AG08395 (cell line): ENCODE results near the gene DBNDD1.
"Not testable (repeated sequence)": the region's sequence is repeated elsewhere in the genome, so short reads cannot be mapped to it uniquely, and the experiment has no call there.

Experiments
- DNase-seq: peaks from one replicate; pipeline ENCODE4 v3.0.0; 2012; ENCODE audit warnings: mixed read lengths, low spot score

DBNDD1 gene

GRCh38 chr16:90018652-90019542, at the start of gene DBNDD1:
TSS of gene DBNDD1 (minus strand) at chr16:90019456. CDS start at chr16:90019341, 115 bp downstream.
- DNase-seq: no peak

GRCh38 chr16:90061437-90061836, 42.2 kb upstream of the DBNDD1 start:
- no peak for DNase-seq

GRCh38 chr16:90057738-90058173, 38.5 kb upstream of the DBNDD1 start:
- DNase-seq: peak; percentile 21

- DNase-seq: not testable (repeated sequence)
These were observed 37.3 kb upstream of the DBNDD1 start for GRCh38 chr16:90056521-90056920.

GRCh38 chr16:90055371-90055770, 36.1 kb upstream of the DBNDD1 start:
- DNase-seq: no peak

GRCh38 chr16:90054554-90054953, 35.3 kb upstream of the DBNDD1 start:
- DNase-seq: no peak

- no peak for DNase-seq
These were observed 34.7 kb upstream of the DBNDD1 start for GRCh38 chr16:90053902-90054500.

- DNase-seq: no peak
These were observed 31.7 kb upstream of the DBNDD1 start for GRCh38 chr16:90050969-90051368.

- DNase-seq: no peak
These were observed 29.6 kb upstream of the DBNDD1 start for GRCh38 chr16:90048737-90049330.

GRCh38 chr16:90048347-90048722, 29.1 kb upstream of the DBNDD1 start:
- no peak for DNase-seq

- DNase-seq: peak; percentile 53
These were observed 28.6 kb upstream of the DBNDD1 start for GRCh38 chr16:90047714-90048346.

- DNase-seq: peak; percentile 59
These were observed 27.9 kb upstream of the DBNDD1 start for GRCh38 chr16:90046971-90047713.

- DNase-seq: no peak
These were observed 27.1 kb upstream of the DBNDD1 start for GRCh38 chr16:90046122-90046970.

GRCh38 chr16:90044111-90044551, 24.9 kb upstream of the DBNDD1 start:
- DNase-seq: no peak

GRCh38 chr16:90043526-90043925, 24.3 kb upstream of the DBNDD1 start:
- no peak for DNase-seq

- no peak for DNase-seq
These were observed 23.8 kb upstream of the DBNDD1 start for GRCh38 chr16:90042946-90043514.

- DNase-seq: no peak
These were observed 22.7 kb upstream of the DBNDD1 start for GRCh38 chr16:90041896-90042473.

- no peak for DNase-seq
These were observed 21.1 kb upstream of the DBNDD1 start for GRCh38 chr16:90040152-90041023.

GRCh38 chr16:90037276-90037675, 18.0 kb upstream of the DBNDD1 start:
- DNase-seq: no peak
